Endothelial cell of umbilical vein (primary cell): ENCODE measurements around the gene FTH1. TPM values are rescaled to one million over a fixed set of nuclear protein-coding genes. Genes with fewer than 3 reads are reported as not detected.

Experiments used
- BruUV-seq: library from RNA; stranded (reverse); fragments of 400-500 nt; replicated peaks from 2 replicates; lab custom pipeline; 2021; lab: Mats Ljungman, UMichigan
- CTCF ChIA-PET: fragments of 300-600, 350-600 bp; sonication (Branson Sonifier 250); formaldehyde crosslinking; loops from one replicate; lab custom pipeline; 2021; ENCODE audit warnings: antibody characterized with exemption, inconsistent platforms; lab: Charles Lee
- POLR2A ChIA-PET: fragments of 300-600, 350-600 bp; sonication (Branson Sonifier 250); formaldehyde crosslinking; loops from one replicate; lab custom pipeline; 2021; ENCODE audit warnings: antibody characterized with exemption, inconsistent platforms; lab: Charles Lee
- DNase-seq: peaks from one replicate; pipeline ENCODE4 v3.0.0-alpha.2; 2011; ENCODE audit warnings: low read depth, low spot score
- FAIRE-seq: peaks from 2 replicates; lab custom pipeline; 2011; peaks lifted over from hg19 to GRCh38; lab: Jason Lieb, UNC
- H2AFZ ChIP-seq: 2 replicates; pipeline ENCODE4 v1.6.0; 2012; ENCODE audit warnings: low read depth, low read length, control low read depth, inconsistent platforms
- H3K27ac ChIP-seq: 2 replicates; pipeline ENCODE4 v1.5.1; 2011; ENCODE audit warnings: low read depth, mild to moderate bottlenecking, control low read depth, low read length, moderate library complexity; ENCODE audit not compliant: insufficient read depth
- H3K27me3 ChIP-seq, 2 experiments: 2 replicates each; pipeline versions ENCODE4 v1.6.0 to v1.6.1; 2011; ENCODE audit warnings: low read length in 2 of 2, mixed read lengths in 1 of 2; ENCODE audit not compliant: control insufficient read depth in 2 of 2, insufficient read depth in 2 of 2
- H3K36me3 ChIP-seq, 2 experiments: 2 replicates in 1 of 2; 3 replicates in 1 of 2; pipeline ENCODE4 v1.5.1; 2011; ENCODE audit warnings: low read length in 2 of 2, mild to moderate bottlenecking in 1 of 2, moderate library complexity in 1 of 2; ENCODE audit not compliant: control insufficient read depth in 2 of 2, insufficient read depth in 2 of 2; ENCODE audit errors: extremely low read depth in 1 of 2
- H3K4me1 ChIP-seq: 3 replicates; pipeline ENCODE4 v1.5.1; 2011; ENCODE audit warnings: mild to moderate bottlenecking, low read length; ENCODE audit not compliant: control insufficient read depth, insufficient read depth; ENCODE audit errors: extremely low read depth
- H3K4me2 ChIP-seq: 2 replicates; pipeline ENCODE4 v1.6.1; 2011; ENCODE audit warnings: low read length, control low read depth, mixed read lengths; ENCODE audit not compliant: insufficient read depth
- H3K4me3 ChIP-seq, 3 experiments: fragments of 200-600 bp in 1 of 3; sonication (generic), shearing (Covaris generic) in 1 of 3; replicated peaks in 1 of 3; 2 replicates each; pipeline ENCODE4 v1.5.1; 2011 to 2016; ENCODE audit warnings: control low read depth in 3 of 3, low read length in 3 of 3, mild to moderate bottlenecking in 2 of 3, inconsistent platforms in 1 of 3, low read depth in 1 of 3, moderate library complexity in 1 of 3; ENCODE audit not compliant: insufficient read depth in 1 of 3
- H3K79me2 ChIP-seq: 2 replicates; pipeline ENCODE4 v1.6.0; 2012; ENCODE audit warnings: low read length, inconsistent platforms; ENCODE audit not compliant: control insufficient read depth, insufficient read depth
- H3K9ac ChIP-seq: replicated peaks from 2 replicates; pipeline ENCODE3; 2011; ENCODE audit warnings: low read length, control low read depth; ENCODE audit not compliant: insufficient read depth; ENCODE audit errors: extremely low read depth
- H3K9me1 ChIP-seq: replicated peaks from 3 replicates; pipeline ENCODE4 v1.6.0; 2011; ENCODE audit warnings: mild to moderate bottlenecking, low read length; ENCODE audit not compliant: control insufficient read depth, insufficient read depth; ENCODE audit errors: extremely low read depth
- H3K9me3 ChIP-seq: replicated peaks from 2 replicates; pipeline ENCODE4 v1.5.1; 2012; ENCODE audit warnings: low read length, inconsistent platforms; ENCODE audit not compliant: control insufficient read depth, insufficient read depth
- H4K20me1 ChIP-seq: replicated peaks from 2 replicates; pipeline ENCODE3; 2011; ENCODE audit warnings: mild to moderate bottlenecking, low read length; ENCODE audit not compliant: control insufficient read depth, insufficient read depth; ENCODE audit errors: extremely low read depth
- EZH2 ChIP-seq: IDR thresholded peaks from 2 replicates; pipeline ENCODE4 v1.6.1; 2012; ENCODE audit warnings: borderline replicate concordance, low read depth, mild to moderate bottlenecking, moderate library complexity, low read length, inconsistent platforms; ENCODE audit not compliant: severe bottlenecking
- FOS ChIP-seq: IDR thresholded peaks from 2 replicates; pipeline ENCODE4 v1.6.1; 2011; ENCODE audit warnings: mild to moderate bottlenecking, low read length, moderate library complexity, borderline replicate concordance; ENCODE audit not compliant: insufficient read depth
- GATA2 ChIP-seq: IDR thresholded peaks from 2 replicates; pipeline ENCODE4 v1.7.0; 2011; ENCODE audit warnings: low read depth, mild to moderate bottlenecking, moderate library complexity, mixed read lengths, low read length; ENCODE audit not compliant: insufficient read length, insufficient read depth
- JUN ChIP-seq: IDR thresholded peaks from 2 replicates; pipeline ENCODE4 v1.6.1; 2011; ENCODE audit warnings: borderline replicate concordance, low read depth; ENCODE audit not compliant: insufficient read length, insufficient read depth
- MYC ChIP-seq: IDR thresholded peaks from one replicate; pipeline ENCODE4 v1.6.1; 2011; ENCODE audit warnings: mild to moderate bottlenecking, low read depth, low read length
- POLR2A ChIP-seq: IDR thresholded peaks from 2 replicates; pipeline ENCODE4 v1.6.1; 2012; ENCODE audit warnings: low read depth, mild to moderate bottlenecking, control low read depth, low read length
- POLR2AphosphoS5 ChIP-seq: IDR thresholded peaks from 2 replicates; pipeline ENCODE4 v1.6.1; 2012; ENCODE audit warnings: low read depth, mild to moderate bottlenecking, control low read depth, low read length, moderate library complexity; ENCODE audit not compliant: insufficient read depth
- dilution Hi-C: fragments of 300-500 bp; cut with MboI; formaldehyde crosslinking; loops from one replicate; pipeline ENCODE4 v1.15.0; 2019; ENCODE audit warnings: low sequenced_read_pairs; ENCODE audit not compliant: extremely low pct_ligation_motif_present
- intact Hi-C: fragments of 100-400 bp; cut with micrococcal nuclease; formaldehyde crosslinking; loops from one replicate; pipeline ENCODE4 v1.10.0; 2022
- polyA plus RNA-seq, 4 experiments: library from polyadenylated mRNA; depleted of rRNA in 3 of 4; stranded (reverse) in 3 of 4; unstranded in 1 of 4; fragments of >200 nt; gene quantifications; 2 replicates each; pipeline versions ENCODE4 v1.2.1 to v1.2.3, GENCODE V29; 2011 to 2012; ENCODE audit warnings: missing spikeins in 1 of 4
- total RNA-seq: library from RNA; stranded (reverse); gene quantifications from 2 replicates; pipeline ENCODE4 v1.2.3, GENCODE V29; 2021
- TF ChIP-seq, protein P1 (sequence below): IDR thresholded peaks from 2 replicates; pipeline ENCODE4 v1.6.1; 2011; ENCODE audit not compliant: insufficient read depth, insufficient read length
- TF ChIP-seq, protein P2 (sequence below), 2 donors: IDR thresholded peaks; 1 replicate in 1 of 2; 2 replicates in 1 of 2; pipeline ENCODE4 v1.5.1; 2011; ENCODE audit warnings: low read length in 2 of 2, mild to moderate bottlenecking in 2 of 2, moderate library complexity in 2 of 2, control low read depth in 1 of 2, inconsistent platforms in 1 of 2, low read depth in 1 of 2; ENCODE audit not compliant: insufficient read depth in 1 of 2; ENCODE audit errors: extremely low read depth in 1 of 2

The FTH1 gene
- total and polyA plus RNA-seq, 2 donors (not counting 3 experiments of a cell fraction or from before 2014, with no cell fraction given), result 1,177 to 2,501 TPM

DNA sequence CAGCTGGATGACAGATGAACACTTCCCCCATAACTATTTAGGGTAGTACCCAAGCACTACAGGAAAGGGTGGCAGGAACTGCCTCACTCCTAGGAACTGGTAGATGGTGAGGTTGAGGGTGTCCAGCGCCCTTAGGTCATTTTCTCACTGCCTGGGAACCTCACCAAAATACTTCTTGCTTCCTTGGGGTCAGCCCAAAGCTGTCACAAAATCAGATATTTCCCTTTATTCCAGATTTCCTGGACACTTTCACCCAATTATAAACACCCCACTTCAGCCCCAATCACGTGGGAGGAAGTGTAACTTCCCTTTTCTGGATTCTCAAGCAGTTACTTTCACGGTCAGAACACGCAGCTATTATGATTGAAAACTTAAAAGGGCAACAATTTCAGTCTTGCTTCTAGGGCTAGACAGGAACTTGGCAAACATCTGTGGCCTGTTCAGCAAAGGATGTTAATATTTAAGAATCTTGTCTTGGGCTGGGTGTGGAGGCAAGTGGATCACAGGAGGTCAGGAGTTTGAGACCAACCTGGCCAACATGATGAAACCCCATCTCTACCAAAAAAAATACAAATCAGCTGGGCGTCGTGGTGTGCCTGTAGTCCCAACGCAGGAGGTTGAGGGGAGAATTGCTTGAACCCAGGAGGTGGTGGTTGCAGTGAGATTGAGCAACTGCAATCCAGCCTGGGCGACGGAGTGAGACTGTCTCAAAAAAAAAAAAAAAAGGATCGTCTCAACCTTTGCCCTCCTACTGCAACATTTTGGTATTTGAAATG is 4.0 kb downstream of the FTH1 start:
- ChIA-PET CTCF (interaction anchor here (1.0 to 11.1 kb wide), 7 partner anchors 16 to 166 kb away, joined by 3 to 147 read pairs (median 4); no protein-coding TSS in a partner anchor), POLR2A (interaction anchor here (0.6 to 1.8 kb wide), 8 partner anchors 9 to 166 kb away, joined by 3 to 8 read pairs (median 4); no protein-coding TSS in a partner anchor)
- H3K4me1 ChIP-seq, result peaks cover 28% of the 10 kb centered on the region
- no TSS peak for BruUV-seq
- no peak overlapping the region for H3K27ac ChIP-seq
- peak; percentile 41 for DNase-seq
- dilution Hi-C loops, result no loop called here
- H3K79me2 ChIP-seq, result peaks cover 35% of the 10 kb centered on the region
- H4K20me1 ChIP-seq, result no peaks in the 10 kb centered on the region
- no peak overlapping the region for H3K4me3 ChIP-seq
- intact Hi-C loops, result no loop called here
- no peak overlapping the region for H3K4me2 ChIP-seq
- H2AFZ ChIP-seq, result no peak overlapping the region
- no peak for TF ChIP-seq POLR2AphosphoS5
- TF ChIP-seq FOS, result no peak
- no peak for TF ChIP-seq MYC
- no peak for TF ChIP-seq GATA2
- TF ChIP-seq, protein P1, sequence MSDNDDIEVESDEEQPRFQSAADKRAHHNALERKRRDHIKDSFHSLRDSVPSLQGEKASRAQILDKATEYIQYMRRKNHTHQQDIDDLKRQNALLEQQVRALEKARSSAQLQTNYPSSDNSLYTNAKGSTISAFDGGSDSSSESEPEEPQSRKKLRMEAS, result no peak
- peak; percentile 71 for TF ChIP-seq POLR2A
- no peaks in the 10 kb centered on the region for H3K9me3 ChIP-seq
- H3K27me3 ChIP-seq, result no peaks in the 10 kb centered on the region
- H3K36me3 ChIP-seq, result peaks cover 15% of the 10 kb centered on the region in 2 experiments
- no peaks in the 10 kb centered on the region for H3K9me1 ChIP-seq
- H3K9ac ChIP-seq, result no peak overlapping the region
- FAIRE-seq, result peak; percentile 89

DNA sequence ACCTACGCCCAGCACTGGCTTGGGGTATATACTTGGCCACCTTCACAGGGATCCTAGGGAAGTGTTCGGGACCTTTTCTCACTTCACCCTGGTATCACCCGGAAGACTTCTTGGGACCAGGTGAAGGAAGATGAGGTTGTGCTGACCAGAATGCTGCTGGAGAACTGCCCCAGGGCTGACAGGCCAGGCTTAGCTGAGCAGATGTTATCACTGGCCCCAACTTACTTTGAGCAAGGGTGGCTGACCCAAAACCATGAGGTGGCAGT is 4.5 kb downstream of the FTH1 start:
- Histone ChIP-seq H3K9me3 (no peaks in the 10 kb centered on the region), H3K79me2 (peaks cover 30% of the 10 kb centered on the region), H3K4me1 (peaks cover 24% of the 10 kb centered on the region), H3K9me1 (no peaks in the 10 kb centered on the region), H3K36me3 (peaks cover 15% of the 10 kb centered on the region in 2 experiments), H3K4me2 (no peak overlapping the region), H3K4me3 (no peak overlapping the region), H3K9ac (no peak overlapping the region), H2AFZ (no peak overlapping the region), H4K20me1 (no peaks in the 10 kb centered on the region), H3K27me3 (no peaks in the 10 kb centered on the region), H3K27ac (no peak overlapping the region)
- dilution Hi-C loops, result no loop called here
- POLR2A ChIA-PET, result interaction anchor here (0.6 to 1.8 kb wide), 6 partner anchors 16 to 166 kb away, joined by 3 to 8 read pairs (median 4); no protein-coding TSS in a partner anchor
- no TSS peak for BruUV-seq
- no peak for TF ChIP-seq GATA2
- no peak for TF ChIP-seq FOS
- TF ChIP-seq, protein P1, result no peak
- TF ChIP-seq, protein P2, sequence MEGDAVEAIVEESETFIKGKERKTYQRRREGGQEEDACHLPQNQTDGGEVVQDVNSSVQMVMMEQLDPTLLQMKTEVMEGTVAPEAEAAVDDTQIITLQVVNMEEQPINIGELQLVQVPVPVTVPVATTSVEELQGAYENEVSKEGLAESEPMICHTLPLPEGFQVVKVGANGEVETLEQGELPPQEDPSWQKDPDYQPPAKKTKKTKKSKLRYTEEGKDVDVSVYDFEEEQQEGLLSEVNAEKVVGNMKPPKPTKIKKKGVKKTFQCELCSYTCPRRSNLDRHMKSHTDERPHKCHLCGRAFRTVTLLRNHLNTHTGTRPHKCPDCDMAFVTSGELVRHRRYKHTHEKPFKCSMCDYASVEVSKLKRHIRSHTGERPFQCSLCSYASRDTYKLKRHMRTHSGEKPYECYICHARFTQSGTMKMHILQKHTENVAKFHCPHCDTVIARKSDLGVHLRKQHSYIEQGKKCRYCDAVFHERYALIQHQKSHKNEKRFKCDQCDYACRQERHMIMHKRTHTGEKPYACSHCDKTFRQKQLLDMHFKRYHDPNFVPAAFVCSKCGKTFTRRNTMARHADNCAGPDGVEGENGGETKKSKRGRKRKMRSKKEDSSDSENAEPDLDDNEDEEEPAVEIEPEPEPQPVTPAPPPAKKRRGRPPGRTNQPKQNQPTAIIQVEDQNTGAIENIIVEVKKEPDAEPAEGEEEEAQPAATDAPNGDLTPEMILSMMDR (IDR thresholded peaks at IDR 0.05; ENCODE audit: extremely low read depth in 1 of 2, insufficient read depth in 1 of 2, low read depth in 1 of 2, low read length in 2 of 2), result no peak
- no peak for TF ChIP-seq EZH2
- TF ChIP-seq JUN, result no peak
- TF ChIP-seq POLR2AphosphoS5, result no peak
- TF ChIP-seq MYC, result no peak
- no peak for TF ChIP-seq POLR2A
- intact Hi-C loops, result no loop called here
- CTCF ChIA-PET, result interaction anchor here (1.0 to 11.1 kb wide), 7 partner anchors 15 to 166 kb away, joined by 3 to 147 read pairs (median 4); no protein-coding TSS in a partner anchor
- FAIRE-seq (peak; percentile 48), DNase-seq (peak; percentile 30)
